ENCODE measurements around the gene SMIM35. TPM values are rescaled to one million over a fixed set of nuclear protein-coding genes. Genes with fewer than 3 reads are reported as not detected.

The SMIM35 gene
- total RNA-seq, 1 experiment from 2014 or later = not detected

DNA sequence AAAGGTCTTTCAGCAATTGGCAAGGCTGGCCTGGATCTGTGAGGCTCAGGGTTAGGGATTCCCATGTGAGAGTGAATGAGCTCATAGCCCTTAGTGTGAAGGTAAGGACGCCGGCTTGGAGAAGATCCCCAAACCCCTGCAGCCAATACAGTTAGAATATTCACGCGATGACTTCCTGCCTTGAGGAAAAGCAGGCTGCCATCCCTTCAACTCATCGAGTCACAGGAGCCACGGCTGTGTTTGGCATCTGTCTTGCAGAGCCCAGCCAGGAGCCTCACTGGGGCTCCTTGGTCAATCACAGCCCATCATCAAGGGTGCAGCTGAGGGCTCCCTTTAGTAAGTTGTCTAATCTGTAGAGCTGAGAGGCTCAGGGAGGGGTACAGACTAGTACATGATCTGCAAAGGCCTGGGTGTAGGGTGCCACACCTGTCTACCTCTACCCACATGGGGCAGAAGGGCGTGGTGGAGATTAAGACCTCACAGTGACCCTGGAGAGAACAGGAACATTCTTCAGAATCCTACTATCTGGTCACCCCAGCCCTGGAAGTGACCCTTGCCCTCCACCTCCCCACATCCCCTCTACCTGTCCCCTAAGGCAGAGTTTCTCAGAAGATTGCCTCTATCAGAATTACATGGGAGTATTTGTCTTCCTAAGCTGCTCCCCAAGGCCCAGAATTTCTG, 82.1 kb downstream of the SMIM35 start (continued):
- TF ChIP-seq, protein P1, sequence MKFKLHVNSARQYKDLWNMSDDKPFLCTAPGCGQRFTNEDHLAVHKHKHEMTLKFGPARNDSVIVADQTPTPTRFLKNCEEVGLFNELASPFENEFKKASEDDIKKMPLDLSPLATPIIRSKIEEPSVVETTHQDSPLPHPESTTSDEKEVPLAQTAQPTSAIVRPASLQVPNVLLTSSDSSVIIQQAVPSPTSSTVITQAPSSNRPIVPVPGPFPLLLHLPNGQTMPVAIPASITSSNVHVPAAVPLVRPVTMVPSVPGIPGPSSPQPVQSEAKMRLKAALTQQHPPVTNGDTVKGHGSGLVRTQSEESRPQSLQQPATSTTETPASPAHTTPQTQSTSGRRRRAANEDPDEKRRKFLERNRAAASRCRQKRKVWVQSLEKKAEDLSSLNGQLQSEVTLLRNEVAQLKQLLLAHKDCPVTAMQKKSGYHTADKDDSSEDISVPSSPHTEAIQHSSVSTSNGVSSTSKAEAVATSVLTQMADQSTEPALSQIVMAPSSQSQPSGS (CRISPR knock-in tag; IDR thresholded peaks at IDR 0.05; ENCODE audit: borderline replicate concordance, low read depth) = no peak
- no peak for TF ChIP-seq ZNF671 (CRISPR knock-in tag; IDR thresholded peaks at IDR 0.05)
- no peak for TF ChIP-seq NR3C1 (CRISPR knock-in tag; conservative IDR thresholded peaks at IDR 0.05; ENCODE audit: low read depth)
- no peak for TF ChIP-seq ZNF121 (CRISPR knock-in tag; IDR thresholded peaks at IDR 0.05)
- TF ChIP-seq TP53 (CRISPR knock-in tag; IDR thresholded peaks at IDR 0.05) = no peak
- TF ChIP-seq E2F5 (CRISPR knock-in tag; IDR thresholded peaks at IDR 0.05) = no peak
- TF ChIP-seq ESRRA (CRISPR knock-in tag; IDR thresholded peaks at IDR 0.05; ENCODE audit: borderline replicate concordance) = no peak
- TF ChIP-seq, protein P2, sequence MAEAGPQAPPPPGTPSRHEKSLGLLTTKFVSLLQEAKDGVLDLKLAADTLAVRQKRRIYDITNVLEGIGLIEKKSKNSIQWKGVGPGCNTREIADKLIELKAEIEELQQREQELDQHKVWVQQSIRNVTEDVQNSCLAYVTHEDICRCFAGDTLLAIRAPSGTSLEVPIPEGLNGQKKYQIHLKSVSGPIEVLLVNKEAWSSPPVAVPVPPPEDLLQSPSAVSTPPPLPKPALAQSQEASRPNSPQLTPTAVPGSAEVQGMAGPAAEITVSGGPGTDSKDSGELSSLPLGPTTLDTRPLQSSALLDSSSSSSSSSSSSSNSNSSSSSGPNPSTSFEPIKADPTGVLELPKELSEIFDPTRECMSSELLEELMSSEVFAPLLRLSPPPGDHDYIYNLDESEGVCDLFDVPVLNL (CRISPR knock-in tag; IDR thresholded peaks at IDR 0.05; ENCODE audit: borderline replicate concordance, low read depth) = no peak
- TF ChIP-seq ERG (CRISPR knock-in tag; IDR thresholded peaks at IDR 0.05) = no peak
- no peak for TF ChIP-seq GABPB1 (CRISPR knock-in tag; IDR thresholded peaks at IDR 0.05)

DNA sequence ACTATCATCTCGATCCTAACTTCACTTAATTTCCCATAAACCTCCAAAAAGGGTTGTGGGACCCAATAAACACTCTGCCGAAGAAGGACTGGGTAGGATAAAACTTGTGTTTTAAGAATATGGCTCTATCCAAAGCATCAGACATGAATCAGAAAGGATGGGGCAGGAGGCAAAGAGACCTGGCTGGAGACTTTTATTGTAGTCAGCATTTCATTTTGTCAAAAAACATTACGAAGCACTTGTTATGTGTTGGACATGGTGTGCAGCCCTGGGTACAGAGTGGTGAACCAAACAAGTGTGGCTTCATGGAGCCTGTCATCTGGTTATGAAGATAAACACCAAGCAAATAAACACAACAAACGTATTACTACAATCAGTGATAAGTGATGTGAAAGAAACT, 83.3 kb downstream of the SMIM35 start:
- DNase-seq (ENCODE audit: low spot score) (no peak), ATAC-seq (no peak)
- peaks cover 11% of the 10 kb centered on the region for H3K9me3 Mint-ChIP-seq
- ChIA-PET CTCF (interaction anchor here (1.1 to 3.5 kb wide), 5 partner anchors 26 to 187 kb away, joined by 3 to 14 read pairs (median 4); no protein-coding TSS in a partner anchor), POLR2A (no interaction called here)
- H3K4me1 Mint-ChIP-seq = peaks cover 11% of the 10 kb centered on the region
- no peak overlapping the region for H3K27ac Mint-ChIP-seq
- H3K36me3 Mint-ChIP-seq = no peaks in the 10 kb centered on the region
- H3K4me3 Mint-ChIP-seq = no peak overlapping the region
- H3K27me3 Mint-ChIP-seq (ENCODE audit: low read depth) = peaks cover 3% of the 10 kb centered on the region
- TF ChIP-seq GABPB1 (CRISPR knock-in tag; IDR thresholded peaks at IDR 0.05) (no peak), FOXP4 (CRISPR knock-in tag; IDR thresholded peaks at IDR 0.05) (no peak), IRF2 (CRISPR knock-in tag; IDR thresholded peaks at IDR 0.05; ENCODE audit: borderline replicate concordance, low read depth) (no peak), USF1 (CRISPR knock-in tag; IDR thresholded peaks at IDR 0.05) (no peak), ZNF219 (CRISPR knock-in tag; IDR thresholded peaks at IDR 0.05; ENCODE audit: borderline replicate concordance) (no peak), ZNF232 (CRISPR knock-in tag; IDR thresholded peaks at IDR 0.05) (no peak), MAX (CRISPR knock-in tag; IDR thresholded peaks at IDR 0.05) (no peak), ZNF423 (CRISPR knock-in tag; IDR thresholded peaks at IDR 0.05) (no peak), NR3C1 (CRISPR knock-in tag; conservative IDR thresholded peaks at IDR 0.05; ENCODE audit: low read depth) (no peak), ESRRA (CRISPR knock-in tag; IDR thresholded peaks at IDR 0.05; ENCODE audit: borderline replicate concordance) (no peak), ZBTB43 (CRISPR knock-in tag; IDR thresholded peaks at IDR 0.05) (no peak), RELA (CRISPR knock-in tag; IDR thresholded peaks at IDR 0.05; ENCODE audit: borderline replicate concordance) (no peak), NFATC4 (CRISPR knock-in tag; IDR thresholded peaks at IDR 0.05) (no peak)
- TF ChIP-seq, protein P3, sequence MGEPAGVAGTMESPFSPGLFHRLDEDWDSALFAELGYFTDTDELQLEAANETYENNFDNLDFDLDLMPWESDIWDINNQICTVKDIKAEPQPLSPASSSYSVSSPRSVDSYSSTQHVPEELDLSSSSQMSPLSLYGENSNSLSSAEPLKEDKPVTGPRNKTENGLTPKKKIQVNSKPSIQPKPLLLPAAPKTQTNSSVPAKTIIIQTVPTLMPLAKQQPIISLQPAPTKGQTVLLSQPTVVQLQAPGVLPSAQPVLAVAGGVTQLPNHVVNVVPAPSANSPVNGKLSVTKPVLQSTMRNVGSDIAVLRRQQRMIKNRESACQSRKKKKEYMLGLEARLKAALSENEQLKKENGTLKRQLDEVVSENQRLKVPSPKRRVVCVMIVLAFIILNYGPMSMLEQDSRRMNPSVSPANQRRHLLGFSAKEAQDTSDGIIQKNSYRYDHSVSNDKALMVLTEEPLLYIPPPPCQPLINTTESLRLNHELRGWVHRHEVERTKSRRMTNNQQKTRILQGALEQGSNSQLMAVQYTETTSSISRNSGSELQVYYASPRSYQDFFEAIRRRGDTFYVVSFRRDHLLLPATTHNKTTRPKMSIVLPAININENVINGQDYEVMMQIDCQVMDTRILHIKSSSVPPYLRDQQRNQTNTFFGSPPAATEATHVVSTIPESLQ (CRISPR knock-in tag; IDR thresholded peaks at IDR 0.05) = no peak
- TF ChIP-seq, protein P4, sequence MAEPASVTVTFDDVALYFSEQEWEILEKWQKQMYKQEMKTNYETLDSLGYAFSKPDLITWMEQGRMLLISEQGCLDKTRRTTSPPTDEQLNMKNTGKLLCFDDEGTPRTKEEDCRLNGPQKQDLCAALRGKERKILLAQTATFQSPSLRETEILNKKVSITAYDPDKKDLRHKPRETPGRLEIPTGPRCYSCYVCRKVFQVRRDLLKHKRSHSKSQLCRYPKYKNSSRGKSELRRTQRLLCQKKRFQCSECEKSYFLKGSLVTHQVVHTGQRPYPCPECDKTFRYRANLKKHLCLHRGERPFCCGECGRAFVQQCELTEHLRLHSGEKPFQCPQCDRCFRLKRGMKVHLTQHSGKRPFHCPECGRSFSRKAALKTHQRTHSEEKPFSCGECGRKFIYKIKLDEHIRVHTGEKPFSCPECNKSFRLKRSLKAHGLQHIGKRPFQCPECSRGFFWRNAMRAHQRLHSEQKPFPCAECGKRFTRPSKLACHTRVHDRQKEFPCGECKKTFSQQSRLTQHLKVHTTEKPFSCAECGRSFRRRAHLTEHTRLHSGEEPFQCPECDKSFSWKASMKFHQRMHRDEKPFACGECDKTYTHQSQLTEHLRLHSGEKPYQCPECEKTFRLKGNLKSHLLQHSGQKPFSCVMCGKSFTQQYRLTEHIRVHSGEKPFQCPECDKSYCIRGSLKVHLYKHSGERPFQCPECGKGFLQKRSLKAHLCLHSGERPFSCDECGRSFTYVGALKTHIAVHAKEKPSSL (CRISPR knock-in tag; conservative IDR thresholded peaks at IDR 0.05) = no peak
